Lower leg skin (tissue), 3 donors: ENCODE data around the gene FOXO6.

Source experiments
- CTCF ChIP-seq, 3 donors: fragments of 450-650 bp; IDR thresholded peaks; one replicate each; pipeline ENCODE4 v1.5.1; 2016; ENCODE audit warnings: antibody characterized with exemption in 3 of 3, mild to moderate bottlenecking in 3 of 3, moderate library complexity in 2 of 3
- POLR2A ChIP-seq, 2 donors: fragments of 450-650 bp; IDR thresholded peaks; one replicate each; pipeline ENCODE4 v1.6.1; 2016 to 2017; ENCODE audit warnings: antibody characterized with exemption in 2 of 2, mild to moderate bottlenecking in 1 of 2, moderate library complexity in 1 of 2

- no peak for TF ChIP-seq CTCF (IDR thresholded peaks at IDR 0.05)
- no peak for TF ChIP-seq POLR2A (IDR thresholded peaks at IDR 0.05)
Observed at GRCh38 chr1:41322835-41323234, 38.4 kb upstream of the FOXO6 start.
